GM15510 (cell line): ENCODE data around the gene ZNF420.

Experiments used
- POLR2A ChIP-seq: IDR thresholded peaks from 3 replicates; pipeline ENCODE4 v1.6.1; 2011; ENCODE audit warnings: borderline replicate concordance; ENCODE audit not compliant: insufficient read length; ENCODE audit errors: extremely low read depth

Gene ZNF420

DNA sequence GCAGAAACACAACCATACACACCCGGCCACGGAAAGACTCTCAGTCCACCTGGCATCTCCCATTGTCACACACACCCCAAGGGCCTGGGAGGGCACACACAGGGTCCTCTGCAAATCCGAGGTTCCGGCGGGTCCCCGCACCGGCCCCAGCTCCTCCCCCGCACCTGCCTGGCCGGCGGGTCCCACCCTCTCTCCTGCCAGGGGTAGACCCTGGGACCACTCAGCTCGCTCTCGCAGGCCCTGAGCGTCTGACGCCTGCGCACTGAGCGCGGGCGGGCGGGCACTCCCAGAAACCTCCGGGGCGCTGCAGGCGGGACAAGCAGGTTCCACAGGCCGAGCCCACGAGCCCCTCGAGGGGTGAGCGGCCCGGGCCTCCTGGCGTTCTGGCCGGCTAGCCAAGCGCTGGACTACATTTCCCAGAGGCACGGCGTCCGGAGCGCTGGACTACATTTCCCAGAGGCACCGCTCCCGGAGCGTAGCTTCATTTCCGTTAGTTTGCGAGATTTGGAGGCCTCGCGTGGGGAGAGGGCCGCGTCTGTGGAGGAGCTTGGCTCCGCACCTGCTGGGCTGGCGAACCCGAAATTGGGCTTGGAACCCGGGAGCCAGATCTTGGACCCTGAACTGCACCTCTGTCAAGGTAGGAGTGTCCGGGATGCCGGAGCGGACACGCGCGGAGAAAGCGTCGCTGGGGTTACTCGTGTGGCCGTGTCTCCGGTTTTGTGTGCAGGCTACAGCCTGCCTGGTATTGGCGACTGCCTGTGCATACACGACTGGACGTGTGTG, at the start of gene ZNF420:
TSS of gene ZNF420 (plus strand) at position 500 of the 783 bp plus-strand sequence. CDS start 10,686 bp downstream, outside the sequence.
- peak; percentile 84 for TF ChIP-seq POLR2A

DNA sequence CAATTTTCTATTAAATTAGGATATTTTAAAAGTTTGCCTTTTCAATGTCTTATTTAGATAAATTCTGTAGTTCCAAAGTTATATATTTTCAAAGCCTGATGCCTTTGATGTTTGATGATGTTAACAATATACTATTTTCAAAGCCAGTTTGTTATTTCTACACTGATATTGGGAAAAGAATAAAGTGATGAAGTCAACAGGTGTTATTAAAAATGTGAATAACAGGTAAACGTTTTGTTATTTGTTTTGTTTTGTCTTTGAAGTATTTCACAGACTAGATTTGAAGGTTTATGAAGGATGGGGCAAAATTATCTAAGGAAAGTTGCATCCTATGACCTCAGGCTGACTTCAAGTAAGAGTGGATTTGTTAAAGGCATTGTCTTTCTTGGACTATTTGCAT, 33.1 kb upstream of the ZNF420 start:
- TF ChIP-seq POLR2A, result no peak

DNA sequence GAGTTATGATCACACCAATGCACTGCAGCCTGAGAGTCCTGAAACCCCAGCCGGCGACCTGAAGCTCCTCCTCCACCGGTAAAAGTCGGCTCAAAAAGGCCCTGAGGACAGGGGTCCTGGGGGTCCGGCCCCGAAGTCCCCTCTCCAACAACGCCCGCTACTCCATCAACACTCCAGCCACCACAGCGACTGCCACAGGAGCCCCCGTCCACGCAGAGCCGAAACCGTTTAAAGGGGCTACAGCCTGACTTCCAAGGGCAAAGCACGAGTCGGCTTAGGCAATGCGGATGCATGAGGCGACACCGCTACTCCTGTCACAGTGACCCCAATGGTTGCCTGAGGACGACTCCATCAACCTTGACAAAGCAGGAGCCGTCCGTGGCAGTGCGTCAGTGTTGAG, 22.9 kb upstream of the ZNF420 start:
- TF ChIP-seq POLR2A, result no peak

DNA sequence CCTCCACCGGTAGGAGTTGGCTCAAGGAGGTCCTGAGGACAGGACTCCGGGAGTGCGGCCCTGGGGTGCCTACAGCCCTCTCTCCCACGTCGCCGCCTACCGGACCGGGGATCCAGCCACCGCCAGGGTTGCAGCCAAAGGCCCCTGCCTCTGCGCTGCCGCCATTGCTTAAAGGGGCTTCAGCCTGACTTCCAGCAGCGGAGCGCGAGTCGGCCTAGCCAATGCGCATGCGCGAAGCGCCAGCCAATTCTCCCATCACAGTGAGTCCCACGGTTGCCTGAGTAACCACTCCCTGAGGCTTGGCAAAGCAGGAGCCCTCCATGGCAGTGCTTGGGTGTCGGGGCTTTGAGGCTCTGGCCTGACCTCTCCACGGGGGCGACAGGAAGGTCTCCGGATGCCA, 21.5 kb upstream of the ZNF420 start:
- no peak for TF ChIP-seq POLR2A

DNA sequence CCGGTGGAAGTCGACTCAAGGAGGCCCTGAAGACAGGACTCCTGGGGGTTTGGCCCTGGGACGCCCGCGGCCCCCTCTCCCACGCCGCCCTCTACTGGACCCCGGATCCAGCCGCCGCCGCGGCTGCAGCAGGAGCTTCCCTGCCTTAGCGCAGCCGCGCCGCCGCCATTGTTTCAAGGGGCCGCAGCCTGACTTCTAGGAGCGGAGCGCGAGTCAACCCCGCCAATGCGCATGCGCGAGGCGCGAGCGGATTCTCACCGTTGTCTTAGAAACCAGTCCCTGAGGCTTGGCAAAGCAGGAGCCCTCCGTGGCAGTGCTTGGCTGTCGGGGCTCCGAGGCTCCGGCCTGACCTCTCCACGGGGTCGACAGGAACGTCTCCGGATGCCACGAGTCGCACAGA, 19.1 kb upstream of the ZNF420 start:
- no peak for TF ChIP-seq POLR2A

DNA sequence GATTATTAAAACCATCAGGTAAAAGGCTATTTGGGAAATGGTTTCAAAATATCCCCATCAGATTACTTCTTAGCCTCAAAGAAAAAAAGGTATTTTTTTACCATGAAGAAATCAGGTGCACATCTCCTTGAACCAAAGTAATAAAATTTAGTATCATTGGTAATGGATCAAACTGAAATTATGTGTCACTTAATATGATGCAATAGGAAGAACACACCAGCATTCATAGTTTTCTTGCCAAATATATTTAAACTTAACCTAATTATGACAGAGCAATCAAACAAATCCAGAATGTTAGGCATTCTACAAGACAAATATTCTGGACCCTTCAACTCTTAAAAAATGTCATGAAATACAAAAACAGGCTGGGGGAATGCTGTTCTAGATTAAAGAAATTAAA, 4.1 kb upstream of the ZNF420 start:
- TF ChIP-seq POLR2A, result no peak

DNA sequence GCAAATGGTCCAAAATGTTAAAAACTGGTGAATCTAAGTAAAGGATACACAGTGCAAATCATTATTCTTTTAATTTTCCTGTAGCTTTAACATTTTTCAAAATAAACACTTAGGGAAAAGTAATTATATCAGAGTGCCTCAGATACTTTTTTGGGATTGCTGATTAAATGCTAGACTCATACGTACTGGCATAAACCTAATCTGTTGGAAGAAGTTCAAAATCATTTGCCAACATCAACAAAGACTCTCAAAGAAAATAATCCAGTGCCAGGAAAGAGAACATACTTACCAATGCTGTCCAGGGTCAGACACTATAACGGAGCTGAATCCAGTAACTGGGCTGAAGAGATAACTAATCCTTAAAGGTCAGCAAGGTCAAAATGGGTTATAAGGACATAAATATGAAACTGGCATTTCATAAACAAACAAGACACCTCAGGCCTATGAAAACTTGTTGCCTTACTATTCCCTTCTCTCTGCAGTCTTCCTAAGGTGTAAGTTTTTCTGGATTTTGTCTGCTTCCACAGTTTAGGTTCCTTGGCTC, 3.3 kb upstream of the ZNF420 start:
- no peak for TF ChIP-seq POLR2A

DNA sequence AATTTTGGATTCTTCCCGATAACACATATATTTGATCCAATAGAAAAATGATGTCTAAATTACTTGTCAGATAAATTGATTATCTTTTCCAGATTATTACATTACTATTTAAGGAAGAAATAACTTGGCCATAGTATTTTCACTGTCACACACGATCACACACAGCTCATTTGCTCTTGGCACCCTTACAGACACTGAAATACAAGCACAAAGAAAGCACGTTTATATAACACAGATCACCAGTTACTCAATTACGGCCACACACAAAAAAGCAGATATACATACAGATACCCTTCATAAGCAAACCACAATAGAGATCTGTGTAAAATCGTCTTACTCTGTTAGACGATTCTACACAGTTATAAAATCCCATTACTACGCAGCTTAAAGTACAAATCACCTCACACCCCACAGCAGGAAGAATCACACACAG, 716 bp upstream of the ZNF420 start:
- no peak for TF ChIP-seq POLR2A

DNA sequence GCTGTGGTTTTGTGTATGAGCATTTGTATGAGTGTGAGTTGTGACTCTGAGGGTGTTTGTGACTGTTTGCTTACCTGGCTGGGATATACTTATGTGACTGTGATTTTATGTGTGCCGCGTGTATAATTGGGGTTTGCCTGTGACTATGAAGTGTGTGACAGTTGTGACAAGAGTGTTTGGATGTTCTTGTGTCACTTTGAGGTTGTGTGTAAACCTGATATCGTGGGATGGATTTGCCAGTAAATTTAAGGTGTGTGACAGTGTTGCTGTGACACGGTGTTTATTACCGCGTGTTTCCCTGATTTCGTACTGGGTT, 442 bp downstream of the ZNF420 start:
- TF ChIP-seq POLR2A, result no peak

DNA sequence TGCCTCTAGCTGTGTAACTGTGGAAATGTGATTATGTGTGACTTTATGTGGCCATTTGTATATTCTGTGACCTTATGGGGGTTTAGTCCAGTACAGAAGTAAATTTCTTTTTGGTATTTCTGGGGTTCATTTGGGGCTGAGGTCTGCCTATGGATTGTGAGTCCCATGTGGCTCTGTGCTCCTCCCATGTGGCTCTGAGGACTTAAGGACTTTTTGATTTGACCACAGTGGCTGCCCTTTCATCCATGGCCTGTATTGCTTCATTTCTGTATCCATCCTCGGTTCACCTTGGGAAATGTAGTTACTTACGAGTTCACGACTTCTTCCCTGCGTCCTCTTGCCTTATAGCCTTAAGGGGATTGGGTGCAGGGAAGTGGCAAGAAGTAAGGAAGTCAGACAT, 1.0 kb downstream of the ZNF420 start:
- no peak for TF ChIP-seq POLR2A

DNA sequence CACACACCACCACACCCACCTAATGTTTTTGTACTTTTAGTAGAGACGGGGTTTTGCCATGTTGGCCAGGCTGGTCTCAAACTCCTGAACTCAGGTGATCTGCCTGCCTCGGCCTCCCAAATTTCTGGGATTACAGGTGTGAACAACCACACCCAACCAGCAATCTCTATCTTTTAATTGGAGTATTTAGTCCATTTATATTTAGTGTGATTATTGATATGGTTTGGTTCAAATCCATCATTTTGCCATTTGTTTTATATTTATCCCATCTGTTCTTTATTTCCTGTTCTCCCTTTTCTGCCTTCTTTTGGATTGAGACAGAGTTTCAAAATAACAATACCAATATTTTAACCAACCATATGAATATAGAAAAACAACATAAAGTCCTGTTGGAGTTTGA, 4.1 kb downstream of the ZNF420 start:
- TF ChIP-seq POLR2A, result no peak

DNA sequence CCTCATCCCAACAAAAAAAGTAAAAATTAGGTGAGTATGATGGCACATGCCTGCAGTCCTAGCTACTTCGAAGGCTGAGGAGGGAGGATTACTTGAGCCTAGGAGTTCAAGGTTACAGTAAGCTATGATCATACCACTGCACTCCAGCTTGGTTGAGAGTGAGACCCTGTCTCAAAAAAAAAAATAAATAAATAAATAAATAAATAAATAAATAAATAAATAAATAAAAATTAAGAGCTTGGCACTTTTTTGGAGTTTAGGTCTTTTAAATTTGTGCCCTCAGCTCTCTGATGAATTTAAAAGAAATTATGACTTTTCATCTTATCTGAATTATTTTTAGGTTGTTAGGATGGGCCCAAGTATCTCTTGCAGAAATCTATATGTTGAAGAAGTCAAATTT, 8.9 kb downstream of the ZNF420 start:
- no peak for TF ChIP-seq POLR2A

DNA sequence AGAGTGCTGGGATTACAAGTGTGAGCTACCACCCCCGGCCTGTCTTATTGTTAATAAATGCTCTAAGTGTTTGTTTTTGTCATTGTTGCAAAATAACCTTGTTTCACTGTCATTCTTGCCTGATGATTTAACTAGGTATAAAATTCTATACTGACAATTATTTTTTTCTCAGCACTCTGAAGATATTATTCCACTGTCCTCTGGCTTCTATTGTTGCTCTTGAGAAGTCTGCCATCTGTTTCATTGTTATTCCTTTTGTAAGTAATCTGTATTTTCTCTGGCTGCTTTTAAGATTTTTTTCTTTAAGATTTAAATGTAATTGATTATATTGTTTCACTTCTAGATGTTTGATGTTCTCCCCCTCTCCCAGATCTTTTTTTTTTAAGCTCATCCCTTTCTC, 17.6 kb downstream of the ZNF420 start:
- no peak for TF ChIP-seq POLR2A

DNA sequence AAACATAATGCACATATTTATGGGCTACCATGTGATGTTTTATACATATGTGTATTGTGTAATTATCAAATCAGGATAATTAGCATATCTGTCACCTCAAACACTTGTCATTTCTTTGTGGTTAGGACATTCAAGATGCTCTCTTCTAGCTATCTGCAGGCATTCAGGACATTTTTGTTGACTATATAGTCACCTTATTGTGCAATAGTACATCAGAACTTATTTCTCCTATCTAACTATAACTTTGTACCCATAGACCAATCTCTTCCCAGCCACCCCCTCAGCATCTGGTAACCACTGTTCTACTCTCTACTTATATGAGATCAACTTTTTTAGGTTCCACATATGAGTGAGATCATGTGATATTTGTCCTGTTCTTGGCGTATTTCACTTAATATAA, 20.3 kb downstream of the ZNF420 start:
- TF ChIP-seq POLR2A, result no peak

DNA sequence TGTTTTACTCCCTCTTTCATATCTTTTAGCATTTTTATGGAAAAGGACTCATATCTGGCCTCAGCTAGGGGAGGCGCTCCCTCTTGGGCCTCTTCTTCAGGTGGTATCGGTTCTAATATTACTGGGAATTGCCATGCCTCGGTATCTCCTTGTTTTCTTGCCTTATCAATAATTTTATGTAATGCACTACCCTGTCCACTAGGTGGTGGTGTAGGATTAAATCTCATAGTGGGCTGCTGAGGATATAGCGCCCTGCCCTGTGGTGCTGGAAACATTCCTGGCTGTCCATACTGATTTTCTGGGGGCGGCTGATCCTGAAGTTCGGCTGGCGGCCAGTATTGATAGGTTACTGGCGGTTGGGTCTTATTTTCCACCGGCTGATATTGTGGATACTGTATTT, 35.8 kb downstream of the ZNF420 start:
- TF ChIP-seq POLR2A, result no peak

DNA sequence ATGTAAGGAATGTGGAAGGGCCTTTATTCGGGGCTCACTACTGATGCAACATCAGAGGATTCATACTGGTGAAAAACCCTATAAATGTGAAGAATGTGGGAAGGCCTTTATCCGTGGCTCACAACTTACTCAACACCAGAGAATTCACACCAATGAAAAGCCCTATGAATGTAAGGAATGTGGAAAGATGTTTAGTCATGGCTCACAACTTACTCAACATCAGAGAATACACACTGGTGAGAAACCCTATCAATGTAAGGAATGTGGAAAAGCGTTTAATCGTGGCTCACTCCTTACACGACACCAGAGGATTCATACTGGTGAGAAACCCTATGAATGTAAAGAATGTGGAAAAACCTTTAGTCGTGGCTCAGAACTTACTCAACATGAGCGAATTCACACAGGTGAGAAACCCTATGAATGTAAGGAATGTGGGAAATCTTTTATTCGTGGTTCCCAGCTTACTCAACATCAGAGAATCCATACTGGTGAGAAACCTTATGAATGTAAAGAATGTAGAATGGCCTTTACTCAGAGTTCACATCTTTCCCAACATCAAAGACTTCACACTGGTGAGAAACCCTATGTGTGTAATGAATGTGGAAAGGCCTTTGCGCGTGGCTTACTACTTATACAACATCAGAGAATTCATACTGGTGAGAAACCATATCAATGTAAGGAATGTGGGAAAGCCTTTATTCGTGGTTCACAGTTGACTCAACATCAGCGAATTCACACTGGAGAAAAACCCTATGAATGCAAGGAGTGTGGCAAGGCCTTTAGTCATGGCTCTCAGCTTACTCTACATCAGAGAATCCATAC, 50.0 kb downstream of the ZNF420 start:
- TF ChIP-seq POLR2A, result no peak
